ENCODE measurements around the gene FA2H.
"Not testable (repeated sequence)": the region's sequence is repeated elsewhere in the genome, so short reads cannot be mapped to it uniquely, and the experiment has no call there.

The FA2H gene

DNA sequence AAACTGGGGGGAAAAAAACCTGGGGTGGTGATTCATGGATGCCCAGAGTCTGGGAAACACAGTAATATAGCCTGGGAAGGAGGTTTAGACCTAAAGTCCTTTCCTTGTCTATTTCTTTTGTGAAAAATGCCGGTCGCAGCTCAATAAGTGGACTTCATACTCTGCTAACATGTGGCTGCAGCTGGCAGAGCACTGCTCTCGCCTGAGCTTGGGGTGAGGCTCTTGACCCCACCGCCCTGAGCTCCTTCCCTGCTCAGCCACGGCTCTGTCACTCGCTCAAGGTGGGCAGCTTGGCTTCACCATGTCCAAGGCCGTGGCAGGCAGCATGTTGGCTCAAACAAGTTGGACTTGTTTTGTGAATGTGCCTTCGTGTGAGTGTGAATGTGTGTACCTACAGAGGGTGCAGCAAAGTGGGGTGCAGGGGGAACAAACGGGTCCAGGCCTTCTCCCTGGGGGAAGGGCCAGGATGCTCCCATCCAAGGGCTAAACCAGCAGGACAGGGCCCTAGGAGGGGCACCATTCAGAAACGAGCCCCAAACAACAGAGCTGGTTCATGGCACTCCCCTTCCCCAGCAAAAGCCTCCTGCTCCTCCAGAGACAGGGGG lies 4.9 kb downstream of the FA2H start:
- DNase-seq, result no peak

- no peak for DNase-seq
Measured at GRCh38 chr16:74768239-74768638, 6.4 kb downstream of the FA2H start.

GRCh38 chr16:74767749-74768148 lies 6.9 kb downstream of the FA2H start:
- DNase-seq, result no peak

- DNase-seq, result no peak
Measured at GRCh38 chr16:74766729-74767128, 7.9 kb downstream of the FA2H start.

GRCh38 chr16:74764184-74764583 lies 10.4 kb downstream of the FA2H start:
- not testable (repeated sequence) for DNase-seq

- no peak for DNase-seq
Measured at GRCh38 chr16:74761665-74762064, 13.0 kb downstream of the FA2H start.

DNA sequence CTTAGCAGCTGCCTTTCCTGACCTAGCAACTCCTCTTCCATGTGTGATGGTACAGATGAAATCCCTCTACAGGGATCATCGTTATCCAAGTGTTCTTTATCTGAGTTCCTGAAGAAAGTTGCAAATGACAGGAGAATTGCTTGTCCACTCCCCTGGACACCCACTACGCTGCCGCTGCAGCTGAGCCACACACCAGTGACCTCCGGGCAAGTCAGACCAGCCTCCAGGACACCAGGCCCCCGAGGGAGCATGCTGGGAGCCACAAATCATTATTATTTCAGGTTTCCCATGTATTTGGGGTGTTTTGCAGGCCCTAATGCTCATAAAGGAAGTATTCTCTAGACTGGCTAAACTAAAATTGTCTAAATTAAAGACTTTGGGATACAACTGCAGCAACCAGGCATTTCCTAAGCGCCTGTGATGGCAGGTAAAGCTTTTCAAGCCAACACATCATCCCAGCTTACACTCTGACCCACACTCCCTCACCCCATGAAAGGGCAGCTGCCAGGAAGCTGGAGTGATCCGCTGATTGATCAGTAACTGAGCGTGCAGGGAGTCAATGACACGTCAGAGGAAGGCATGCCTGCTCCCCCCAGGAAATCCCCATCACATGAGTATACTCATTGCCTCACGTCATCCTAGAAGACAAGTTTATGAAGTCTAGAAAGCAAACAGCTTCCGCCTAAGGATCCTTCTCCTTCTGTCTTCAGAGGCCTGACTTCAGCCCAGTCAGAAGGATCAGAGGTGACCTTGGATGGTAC lies 14.4 kb downstream of the FA2H start:
- no peak for DNase-seq

DNA sequence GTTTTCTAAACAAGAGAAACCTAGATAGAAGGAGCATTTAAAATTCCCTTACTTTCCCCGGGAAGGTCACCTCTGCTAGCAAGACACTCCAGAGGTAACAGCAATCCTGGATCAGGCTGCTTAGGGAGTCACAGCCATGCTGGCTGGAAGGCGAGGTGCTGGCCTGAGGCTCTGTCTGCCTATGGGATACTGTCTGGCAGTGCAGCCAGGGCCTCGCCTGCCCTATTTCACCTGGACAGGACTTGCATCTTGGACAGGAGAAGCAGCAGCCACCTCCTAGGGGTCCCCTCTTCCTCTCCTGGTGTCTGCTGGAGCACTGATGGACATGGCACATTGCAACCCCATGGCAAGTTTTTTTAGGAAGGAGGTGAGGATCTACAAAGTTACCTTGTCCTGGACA lies 15.1 kb downstream of the FA2H start:
- no peak for DNase-seq

- no peak for DNase-seq
Measured at GRCh38 chr16:74758801-74759200, 15.8 kb downstream of the FA2H start.

- DNase-seq, result no peak
Measured at GRCh38 chr16:74757349-74757748, 17.3 kb downstream of the FA2H start.

DNA sequence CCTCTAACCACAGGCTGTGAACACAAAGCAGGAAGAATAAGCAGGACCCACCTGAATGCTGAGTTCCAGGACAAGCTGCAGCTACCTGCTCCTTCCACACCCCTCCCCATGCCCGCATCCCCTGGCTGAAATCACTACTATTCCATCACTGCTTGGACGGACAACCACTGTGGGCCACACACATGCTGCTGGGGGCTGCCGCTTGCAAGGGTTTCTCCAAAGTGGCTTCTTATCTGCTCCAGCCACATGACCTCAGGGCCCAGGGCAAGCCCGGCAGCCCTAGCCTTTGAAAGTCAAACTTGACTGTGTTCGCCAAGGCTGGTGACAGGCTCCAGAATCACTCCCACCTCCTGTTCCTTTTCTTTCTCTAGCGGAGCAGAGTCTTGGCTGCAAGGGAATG lies 18.4 kb downstream of the FA2H start:
- no peak for DNase-seq

GRCh38 chr16:74753180-74753579 lies 21.4 kb downstream of the FA2H start:
- no peak for DNase-seq

GRCh38 chr16:74752756-74753155 lies 21.9 kb downstream of the FA2H start:
- no peak for DNase-seq

- DNase-seq, result no peak
Measured at GRCh38 chr16:74752258-74752657, 22.4 kb downstream of the FA2H start.

DNA sequence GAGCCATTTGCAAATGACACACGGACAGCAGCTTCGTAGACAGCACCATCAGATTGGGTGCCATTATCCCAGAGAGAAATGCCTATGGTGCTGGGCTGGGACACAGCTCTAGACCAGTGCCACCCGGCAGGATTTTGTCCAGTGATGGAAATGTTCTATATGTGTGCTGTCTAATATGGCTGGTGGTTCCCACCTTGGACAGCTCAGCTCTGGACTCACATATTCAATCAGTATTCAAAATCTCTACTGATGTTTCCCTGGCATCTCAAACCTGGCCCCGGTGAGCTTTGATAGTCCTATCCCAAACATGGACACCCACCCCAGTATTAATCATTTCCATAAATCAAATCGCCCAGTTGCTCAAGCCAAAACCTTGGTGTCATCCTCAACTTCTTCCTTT lies 23.0 kb downstream of the FA2H start:
- no peak for DNase-seq

DNA sequence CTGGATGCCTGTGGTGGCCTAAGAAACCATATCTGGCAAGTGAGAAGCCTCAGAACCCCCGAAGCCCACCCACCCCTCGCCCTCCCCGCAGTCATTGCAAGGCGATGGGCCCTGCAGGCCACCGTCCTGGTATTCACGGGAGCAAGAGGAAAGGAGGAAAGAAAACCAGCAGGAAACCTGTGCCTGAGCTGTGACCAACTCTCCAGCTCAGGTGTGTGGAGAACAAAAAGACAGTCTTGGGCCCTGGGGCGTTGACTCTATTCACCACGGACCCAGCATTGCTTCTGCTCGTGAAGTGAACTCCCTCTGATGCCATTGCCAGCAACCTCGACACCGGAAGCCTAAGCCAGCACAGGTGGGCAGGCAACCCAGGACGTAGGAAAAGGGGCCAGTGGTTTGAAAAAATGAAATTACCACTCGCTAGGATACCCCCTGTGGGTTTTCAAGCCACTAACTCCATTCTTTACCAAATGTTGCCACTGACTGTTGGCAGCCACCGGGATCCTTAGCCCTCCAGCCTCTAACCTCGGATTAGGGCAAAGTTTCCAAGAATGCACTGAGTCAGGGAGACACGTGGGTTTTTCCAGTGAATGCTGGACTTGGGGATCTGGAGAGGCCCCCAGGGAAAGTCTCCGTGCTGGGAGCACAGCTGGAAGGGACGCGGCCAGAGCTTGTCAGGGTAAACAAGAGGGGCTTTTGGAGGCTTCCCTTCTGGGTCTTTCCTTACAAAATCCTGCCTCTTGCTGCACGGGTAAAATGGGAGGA lies 25.1 kb downstream of the FA2H start:
- no peak for DNase-seq

- no peak for DNase-seq
Measured at GRCh38 chr16:74748616-74749026, 26.0 kb downstream of the FA2H start.

DNA sequence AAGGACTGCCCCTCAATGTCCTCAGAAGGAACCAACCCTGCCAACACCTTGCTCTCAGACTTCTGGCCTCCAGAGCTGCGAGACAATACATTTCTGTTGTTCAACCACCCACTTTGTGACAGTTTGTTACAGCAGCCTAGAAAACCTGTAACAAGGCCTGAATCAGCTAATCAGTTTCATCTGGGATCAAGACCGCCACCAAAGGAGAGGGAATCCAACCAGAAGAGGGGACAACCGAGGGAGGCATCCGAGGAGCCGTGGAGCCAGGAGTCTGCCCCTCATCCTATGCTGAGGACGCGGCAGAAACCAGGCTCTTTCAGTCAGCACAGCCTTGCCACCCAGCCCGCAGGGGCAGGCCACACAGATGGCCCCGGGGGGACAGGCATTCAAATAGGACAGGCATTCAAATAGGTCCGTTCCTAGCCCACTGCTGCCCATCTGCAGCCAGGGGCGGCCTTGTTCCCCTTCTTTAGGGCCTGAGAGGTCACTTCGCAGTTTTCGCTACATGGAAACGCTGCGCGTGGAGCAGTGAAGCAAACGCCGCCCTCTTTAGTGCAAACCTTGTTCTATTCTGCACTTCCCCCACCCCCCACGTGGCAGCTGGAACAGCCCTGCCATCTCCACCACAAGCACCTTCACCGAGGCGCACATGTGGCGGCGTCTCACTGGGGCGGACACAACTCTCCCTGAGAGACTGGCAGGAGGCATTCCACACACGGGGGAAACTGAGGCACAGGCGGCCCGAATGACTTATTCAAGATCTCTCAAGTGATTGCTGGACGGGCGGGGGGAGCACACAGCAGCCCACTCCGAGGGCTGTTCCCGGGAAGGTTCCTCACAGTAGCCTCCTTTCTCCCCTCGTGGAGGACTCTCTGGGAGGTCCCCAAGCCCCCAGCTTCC lies 26.7 kb downstream of the FA2H start:
- DNase-seq, result no peak

DNA sequence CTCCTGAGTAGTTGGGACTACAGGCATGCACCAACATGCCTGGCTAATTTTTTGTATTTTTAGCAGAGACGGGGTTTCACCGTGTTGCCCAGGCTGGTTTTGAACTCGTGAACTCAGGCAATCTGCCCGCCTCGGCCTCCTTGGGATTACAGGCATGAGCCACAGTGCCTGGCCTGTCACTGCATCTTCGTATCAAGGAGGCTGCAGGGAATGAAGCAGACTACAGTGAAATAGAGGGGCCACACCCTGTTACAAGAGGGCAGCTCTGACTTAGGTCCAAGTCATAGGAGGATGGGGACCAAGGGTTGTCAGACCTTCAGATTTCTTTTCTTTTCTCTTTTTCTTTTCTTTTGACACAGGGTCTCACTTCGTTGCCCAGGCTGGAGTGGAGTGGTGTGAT lies 28.7 kb downstream of the FA2H start:
- DNase-seq, result no peak

DNA sequence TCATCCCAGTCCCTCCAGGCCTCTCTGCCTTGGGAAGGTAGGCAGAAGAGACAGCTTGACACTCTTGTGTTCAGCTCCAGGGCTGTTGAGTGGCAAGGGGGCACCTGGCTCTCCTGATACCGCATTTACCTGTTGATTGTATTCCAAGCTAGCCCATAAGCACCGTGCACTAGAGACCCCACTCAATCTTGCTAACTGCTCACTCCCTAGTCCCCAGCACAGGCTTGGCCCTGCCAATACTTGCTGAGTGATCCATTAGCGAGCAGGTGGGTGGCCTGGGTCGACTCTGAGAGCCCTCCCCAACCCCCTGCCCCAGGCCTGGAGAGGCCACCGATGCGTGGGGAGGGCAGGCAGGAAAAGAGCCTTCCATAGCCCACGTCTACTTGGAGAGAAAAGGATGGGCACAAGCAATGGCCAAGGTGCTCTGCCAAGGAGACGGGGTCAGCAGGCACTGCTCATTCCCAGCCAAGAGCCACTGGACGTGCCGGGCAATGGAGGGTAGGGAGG lies 29.5 kb downstream of the FA2H start:
- no peak for DNase-seq

- no peak for DNase-seq
Measured at GRCh38 chr16:74744566-74744965, 30.1 kb downstream of the FA2H start.

DNA sequence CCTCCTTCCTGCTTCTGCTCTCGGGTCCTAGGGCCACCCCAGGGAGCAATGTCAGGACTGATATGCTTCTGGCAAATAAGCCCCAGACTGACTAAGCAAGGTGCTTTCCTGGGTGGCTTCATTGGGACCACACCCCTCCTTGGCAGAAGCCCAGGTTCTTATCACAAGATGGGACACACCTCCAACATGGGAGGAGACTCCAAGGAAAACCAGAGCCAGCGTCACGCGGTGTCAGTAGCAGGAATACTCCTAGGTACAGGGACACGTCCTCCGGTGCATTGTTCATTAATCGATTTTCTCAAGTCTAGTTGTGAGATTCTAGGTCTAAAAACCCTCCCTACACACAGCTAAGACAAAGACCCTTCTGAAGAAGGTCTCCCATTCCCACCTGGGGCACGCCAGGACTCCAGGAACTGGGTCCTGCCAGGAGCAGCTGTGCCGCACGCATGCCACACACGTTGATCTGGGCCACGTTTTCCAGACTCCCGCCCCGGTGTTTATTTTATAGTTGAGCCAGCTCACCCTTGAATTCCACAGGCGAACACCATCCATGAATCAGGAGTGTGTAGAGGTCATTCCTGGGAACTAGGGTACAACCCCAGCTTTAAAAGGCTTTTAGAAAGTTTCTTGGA lies 30.8 kb downstream of the FA2H start:
- no peak for DNase-seq
